Hepatocyte (in vitro differentiated cells): ENCODE results near the gene UNKL.

Experiments
- EZH2phosphoT487 ChIP-seq: fragments of 200-600 bp; sonication (generic); IDR thresholded peaks from one replicate; pipeline ENCODE4 v1.6.1; 2018; ENCODE audit warnings: antibody characterized with exemption, mild to moderate bottlenecking, low read depth, moderate library complexity; ENCODE audit not compliant: unreplicated experiment, severe bottlenecking
- TF ChIP-seq, protein P1 (sequence below): fragments of 200-600 bp; sonication (generic); IDR thresholded peaks from 2 replicates; pipeline ENCODE4 v1.5.1; 2016; ENCODE audit warnings: antibody characterized with exemption, mild to moderate bottlenecking; ENCODE audit not compliant: poor library complexity

DNA sequence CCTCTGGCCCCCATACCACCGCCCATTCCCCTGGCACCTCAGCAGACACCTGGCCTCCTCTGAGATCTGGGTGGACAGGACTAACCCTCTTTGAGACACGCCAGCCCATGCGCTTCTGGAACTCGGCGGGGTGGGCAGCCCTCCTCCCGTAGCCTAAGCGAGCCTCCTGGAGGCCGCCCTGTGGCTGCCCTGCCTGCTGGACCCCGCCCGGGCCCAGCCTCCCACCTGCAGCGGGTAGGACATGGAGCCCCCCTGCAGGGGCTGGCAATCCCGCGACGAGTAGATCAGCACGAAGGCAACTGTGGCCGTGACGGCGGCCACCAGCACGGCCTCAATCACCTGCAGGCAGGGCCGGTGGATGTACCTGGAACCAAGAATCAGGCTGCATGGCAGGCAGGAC is 38.0 kb upstream of the UNKL start:
- TF ChIP-seq, protein P1, sequence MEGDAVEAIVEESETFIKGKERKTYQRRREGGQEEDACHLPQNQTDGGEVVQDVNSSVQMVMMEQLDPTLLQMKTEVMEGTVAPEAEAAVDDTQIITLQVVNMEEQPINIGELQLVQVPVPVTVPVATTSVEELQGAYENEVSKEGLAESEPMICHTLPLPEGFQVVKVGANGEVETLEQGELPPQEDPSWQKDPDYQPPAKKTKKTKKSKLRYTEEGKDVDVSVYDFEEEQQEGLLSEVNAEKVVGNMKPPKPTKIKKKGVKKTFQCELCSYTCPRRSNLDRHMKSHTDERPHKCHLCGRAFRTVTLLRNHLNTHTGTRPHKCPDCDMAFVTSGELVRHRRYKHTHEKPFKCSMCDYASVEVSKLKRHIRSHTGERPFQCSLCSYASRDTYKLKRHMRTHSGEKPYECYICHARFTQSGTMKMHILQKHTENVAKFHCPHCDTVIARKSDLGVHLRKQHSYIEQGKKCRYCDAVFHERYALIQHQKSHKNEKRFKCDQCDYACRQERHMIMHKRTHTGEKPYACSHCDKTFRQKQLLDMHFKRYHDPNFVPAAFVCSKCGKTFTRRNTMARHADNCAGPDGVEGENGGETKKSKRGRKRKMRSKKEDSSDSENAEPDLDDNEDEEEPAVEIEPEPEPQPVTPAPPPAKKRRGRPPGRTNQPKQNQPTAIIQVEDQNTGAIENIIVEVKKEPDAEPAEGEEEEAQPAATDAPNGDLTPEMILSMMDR = no peak
- TF ChIP-seq EZH2phosphoT487 = no peak
